GM19397 (cell line): ENCODE results near the gene PCNT.

Source experiments
- ATAC-seq: cut with Tn5 transposase; IDR thresholded peaks from one replicate; pipeline ENCODE4 v1.9.1; 2021; ENCODE audit warnings: mild to moderate bottlenecking, moderate library complexity; ENCODE audit not compliant: unreplicated experiment

The PCNT gene

GRCh38 chr21:46328151-46328550 is 4.2 kb downstream of the PCNT start:
- ATAC-seq: no peak

DNA sequence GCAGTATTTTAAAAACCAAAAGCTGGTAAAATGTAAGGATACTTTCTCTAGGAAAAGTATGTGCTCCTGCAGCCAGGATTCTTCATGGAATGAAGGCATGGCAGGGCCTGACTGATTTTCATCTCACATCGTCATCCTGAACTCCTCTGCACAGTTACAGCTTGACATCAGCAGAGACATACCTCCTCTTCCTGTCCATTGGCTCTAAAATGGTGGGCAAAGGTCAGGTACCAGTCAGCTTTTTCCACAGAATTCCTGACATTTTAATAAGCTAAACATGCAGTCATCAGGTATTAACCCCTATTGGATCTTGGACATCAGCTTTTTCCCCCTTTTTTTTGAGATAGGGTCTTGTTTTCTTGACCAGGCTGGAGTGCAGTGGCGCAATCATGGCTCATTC is 5.8 kb downstream of the PCNT start:
- ATAC-seq: no peak

DNA sequence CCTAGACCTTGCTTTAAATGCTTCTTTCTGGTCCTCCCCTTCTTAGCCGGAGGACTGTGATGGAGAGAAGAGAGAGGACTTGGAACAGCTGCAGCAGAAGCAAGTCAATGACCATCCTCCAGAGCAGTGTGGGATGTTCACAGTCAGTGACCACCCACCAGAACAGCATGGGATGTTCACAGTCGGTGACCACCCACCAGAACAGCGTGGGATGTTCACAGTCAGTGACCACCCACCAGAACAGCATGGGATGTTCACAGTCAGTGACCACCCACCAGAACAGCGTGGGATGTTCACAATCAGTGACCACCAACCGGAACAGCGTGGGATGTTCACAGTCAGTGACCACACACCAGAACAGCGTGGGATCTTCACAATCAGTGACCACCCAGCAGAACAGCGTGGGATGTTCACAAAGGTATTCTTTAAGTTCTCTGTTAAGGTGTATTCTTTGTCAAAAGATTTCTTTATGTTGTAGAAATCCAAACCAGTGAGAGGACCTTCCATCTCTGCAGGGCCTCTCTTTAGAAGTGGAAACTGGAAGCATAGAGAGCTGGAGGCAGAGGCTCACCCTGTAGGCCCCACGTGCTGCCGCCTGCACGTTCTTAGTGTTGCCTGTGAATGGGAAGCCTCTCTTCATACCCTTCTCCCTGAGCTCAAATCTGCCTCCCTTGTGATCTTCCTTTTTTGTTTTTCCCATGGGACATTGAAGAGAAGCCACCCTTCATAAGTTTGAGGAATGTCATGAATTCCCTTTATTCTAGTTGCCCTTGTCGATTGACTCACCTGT is 10.6 kb downstream of the PCNT start:
- no peak for ATAC-seq

DNA sequence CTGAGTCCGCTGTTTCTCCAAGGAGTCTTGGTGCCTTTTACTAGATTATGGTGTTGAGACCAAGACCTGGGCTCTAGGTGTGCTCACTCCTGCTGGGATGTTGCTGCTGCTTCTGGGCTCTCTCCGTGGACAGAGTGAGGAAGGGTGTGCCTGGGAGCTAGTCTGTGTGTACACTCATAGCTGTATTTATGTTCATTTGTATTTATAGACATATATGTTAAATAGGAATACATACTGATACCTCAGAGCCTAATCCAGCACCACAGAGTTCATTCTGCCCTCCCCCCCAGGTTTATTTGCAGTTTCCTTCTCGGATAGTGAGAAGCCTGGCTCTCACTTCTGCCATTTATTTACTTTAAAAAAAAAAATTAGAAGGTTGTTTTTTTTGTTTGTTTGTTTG is 12.6 kb downstream of the PCNT start:
- ATAC-seq: no peak

GRCh38 chr21:46340998-46341397 is 17.0 kb downstream of the PCNT start:
- ATAC-seq: no peak

GRCh38 chr21:46344219-46344915 is 20.4 kb downstream of the PCNT start:
- ATAC-seq: no peak

DNA sequence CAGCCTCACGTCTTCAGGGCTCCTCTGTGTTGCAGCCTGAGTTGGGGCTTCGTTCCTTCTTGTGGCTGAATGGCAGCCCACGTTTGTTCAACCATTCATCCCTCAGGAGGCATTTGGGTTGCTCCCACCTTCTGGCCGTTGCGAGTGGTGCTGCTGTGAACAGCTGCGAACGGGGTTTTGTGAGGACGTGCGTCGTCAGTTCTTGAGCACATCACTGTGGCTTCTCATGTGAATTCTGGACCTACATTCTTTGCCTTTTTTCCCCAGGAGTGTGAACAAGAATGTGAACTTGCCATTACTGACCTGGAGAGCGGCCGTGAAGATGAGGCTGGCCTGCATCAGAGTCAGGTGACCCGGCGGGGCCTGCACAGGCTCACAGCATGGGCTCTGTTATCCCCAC is 21.9 kb downstream of the PCNT start:
- no peak for ATAC-seq

DNA sequence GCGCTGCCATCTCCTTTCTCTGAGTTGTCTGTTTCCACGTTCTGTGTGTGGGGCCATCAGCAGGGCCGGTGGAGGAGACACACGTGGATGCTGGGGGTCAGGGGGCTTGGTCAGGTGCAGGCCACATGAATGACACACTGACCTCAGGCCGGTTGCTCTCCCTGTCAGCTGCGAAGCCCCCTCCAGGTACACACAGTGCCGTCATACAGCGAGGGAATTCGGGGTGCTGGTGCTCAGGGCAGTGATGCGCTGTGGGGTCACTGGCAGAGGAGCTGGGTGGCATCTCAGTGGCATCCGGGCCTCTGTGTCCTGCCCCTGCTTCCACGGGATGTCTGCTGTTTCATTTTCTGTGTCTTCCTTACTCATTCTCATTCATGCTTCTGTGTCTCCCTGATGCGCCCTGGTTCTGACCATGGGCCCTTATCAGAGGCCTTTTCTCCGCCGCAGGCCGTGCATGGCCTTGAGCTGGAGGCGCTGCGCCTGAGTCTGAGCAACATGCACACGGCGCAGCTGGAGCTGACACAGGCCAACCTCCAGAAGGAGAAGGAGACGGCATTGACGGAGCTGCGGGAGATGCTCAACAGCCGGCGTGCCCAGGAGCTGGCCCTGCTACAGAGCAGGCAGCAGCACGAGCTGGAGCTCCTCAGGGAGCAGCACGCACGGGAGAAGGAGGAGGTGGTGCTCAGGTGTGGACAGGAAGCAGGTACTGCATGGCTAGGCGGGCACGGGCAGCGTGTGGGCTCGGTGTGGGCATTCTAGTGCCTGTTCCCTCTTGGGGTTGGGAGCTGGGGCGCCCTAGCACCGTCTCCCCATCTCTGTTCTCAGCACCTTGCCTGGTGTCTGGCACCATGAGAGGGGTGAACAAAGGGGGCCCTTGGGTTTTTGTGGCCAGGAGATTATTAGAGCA is 22.6 kb downstream of the PCNT start:
- ATAC-seq: no peak

- no peak for ATAC-seq
These were observed 23.2 kb downstream of the PCNT start for GRCh38 chr21:46347203-46347550.

DNA sequence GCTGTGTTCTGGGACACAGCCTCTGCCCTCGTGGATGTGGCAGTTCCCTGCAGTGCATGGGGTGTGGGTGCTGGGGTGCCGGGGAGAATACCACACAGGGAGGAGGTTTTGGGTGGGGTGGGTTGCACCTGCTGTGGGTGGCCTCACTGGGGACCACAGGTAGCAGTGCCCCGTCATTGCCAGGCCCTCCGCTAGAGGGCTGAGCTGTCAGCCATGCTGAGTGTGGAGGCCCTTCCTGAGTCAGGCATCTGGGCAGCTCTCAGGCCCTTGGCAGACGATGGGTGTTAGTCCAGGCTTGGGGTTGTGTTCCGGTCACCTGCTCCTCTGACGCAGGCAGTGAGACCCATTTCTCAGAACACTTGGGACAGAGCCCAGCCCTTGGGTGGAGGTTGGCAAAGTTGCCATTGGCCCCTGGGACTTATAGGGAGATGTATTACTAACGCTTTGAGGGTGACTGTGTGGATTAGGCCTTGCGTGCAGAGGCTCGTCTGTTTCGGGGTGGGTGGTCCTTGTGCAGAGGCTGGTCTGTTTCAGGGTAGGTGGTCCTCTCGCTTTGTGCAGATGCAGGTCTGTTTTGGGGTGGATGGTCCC is 23.9 kb downstream of the PCNT start:
- ATAC-seq: no peak

DNA sequence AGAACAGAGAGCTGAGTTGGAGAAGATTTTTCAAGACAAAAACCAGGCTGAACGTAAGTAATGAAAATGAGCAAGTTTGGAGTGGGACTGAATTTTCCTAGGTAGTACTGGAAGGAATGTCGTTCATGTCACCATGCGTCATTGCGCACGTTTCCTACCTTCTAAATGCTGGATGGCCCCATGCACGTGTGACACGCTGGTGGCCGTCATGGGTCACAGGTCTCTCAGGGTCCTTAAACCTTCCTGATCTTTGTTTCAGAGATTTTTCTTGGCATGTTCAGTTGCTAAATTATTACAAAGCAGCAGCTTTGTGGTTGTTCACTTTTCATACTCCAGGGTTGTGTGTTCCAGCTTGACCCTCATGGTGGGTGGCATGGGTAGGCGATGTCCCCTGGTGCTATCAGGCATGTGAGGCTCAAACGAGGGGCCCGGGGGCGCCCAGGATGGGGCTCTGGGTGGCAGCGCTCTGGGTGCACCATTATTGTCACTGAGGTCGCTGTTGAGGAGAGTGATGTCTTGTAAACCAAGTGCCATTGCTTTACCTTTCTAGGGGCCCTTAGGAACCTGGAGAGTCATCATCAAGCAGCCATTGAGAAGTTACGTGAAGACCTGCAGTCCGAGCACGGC is 25.3 kb downstream of the PCNT start:
- ATAC-seq: no peak

- ATAC-seq: no peak
These were observed 26.6 kb downstream of the PCNT start for GRCh38 chr21:46350571-46350970.

DNA sequence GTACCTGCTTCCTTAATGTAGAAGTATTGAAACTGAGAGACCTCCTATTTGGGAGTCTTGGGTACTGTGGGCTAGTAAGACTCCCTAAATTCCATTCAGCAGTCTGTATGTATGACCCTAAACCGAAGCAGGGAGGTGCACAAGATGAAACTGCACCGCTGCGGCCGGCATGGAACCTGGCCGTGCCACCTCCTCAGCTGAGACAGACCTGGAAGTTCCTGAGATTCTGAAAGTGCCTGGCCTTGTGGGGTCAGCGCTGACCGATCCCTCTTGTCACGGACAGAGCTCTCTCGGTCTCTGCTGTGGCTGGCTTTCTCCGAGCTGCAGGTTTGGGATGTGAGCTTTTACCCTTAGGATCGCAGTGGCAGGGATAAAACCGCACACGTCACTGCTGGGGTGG is 27.0 kb downstream of the PCNT start:
- ATAC-seq: no peak

DNA sequence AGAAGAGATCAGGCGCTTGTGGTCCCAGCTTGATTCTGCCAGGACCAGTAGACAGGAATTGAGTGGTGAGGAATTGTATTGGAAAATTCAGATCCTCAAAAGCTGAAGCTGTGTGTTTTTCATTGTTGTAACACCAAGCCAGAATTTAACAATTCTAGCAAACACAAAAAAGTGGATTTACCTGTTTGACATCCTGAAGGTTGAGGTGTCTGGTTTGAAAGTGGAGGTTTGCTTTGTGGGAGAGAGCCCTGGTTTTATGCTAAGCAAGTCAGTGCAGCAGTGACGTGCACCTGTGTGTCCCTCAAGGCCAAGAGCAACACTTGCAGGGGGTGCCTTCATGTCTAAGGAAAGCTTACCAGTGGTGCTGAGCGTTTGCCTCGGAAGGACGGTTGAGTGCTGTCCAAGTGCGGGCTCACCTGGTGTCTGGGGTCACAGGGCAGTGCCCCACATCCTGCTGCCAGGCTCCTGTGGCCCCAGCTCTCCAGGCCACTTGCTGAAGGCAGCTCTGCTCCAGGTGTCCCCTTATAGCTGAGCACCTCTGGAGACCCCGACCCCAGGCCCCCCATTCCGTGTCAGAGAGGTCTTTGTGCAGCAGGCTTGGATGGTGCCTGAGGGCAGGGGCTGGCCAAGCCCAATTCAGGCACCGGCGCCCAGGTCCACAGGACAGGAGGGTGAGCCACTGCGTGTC is 27.7 kb downstream of the PCNT start:
- no peak for ATAC-seq

DNA sequence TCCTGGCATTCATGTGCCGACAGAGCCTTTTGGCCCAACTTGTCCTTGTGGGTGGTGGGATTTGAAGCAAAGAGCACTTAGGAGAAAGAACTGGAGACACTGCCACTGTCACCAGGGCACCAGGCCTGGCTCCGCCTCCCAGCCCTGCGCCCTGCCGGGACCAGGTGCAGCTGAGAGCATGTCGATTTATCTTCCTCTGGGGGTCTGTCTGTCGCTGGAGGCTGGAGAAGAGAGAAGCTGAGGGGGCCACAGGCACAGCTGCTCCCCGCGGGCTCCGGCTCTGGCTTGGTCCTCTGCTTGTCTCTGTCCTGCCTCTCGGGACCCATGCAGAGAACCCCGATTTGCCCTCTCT is 28.2 kb downstream of the PCNT start:
- ATAC-seq: no peak

GRCh38 chr21:46352913-46353312 is 29.0 kb downstream of the PCNT start:
- ATAC-seq: no peak

GRCh38 chr21:46354046-46354445 is 30.1 kb downstream of the PCNT start:
- ATAC-seq: no peak

DNA sequence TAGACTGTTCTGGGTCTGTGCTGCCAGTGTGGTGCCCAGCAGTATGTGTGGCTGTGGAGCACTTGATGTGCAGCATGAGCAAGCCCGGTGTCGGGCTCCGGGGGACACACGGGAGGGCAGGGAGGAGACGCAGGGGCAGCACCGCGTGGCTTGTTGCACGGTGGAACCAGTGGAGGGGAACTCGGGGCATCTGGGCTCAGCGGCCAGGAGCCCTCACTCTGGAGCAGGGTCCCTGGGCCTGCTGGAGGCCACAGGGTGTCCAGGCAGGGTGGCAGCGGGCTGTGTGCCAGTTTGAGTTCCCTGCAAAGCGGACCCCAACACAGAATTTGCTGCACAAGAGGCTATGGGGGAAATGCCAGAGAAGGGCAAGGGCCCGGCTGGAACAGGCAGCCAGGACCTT is 30.6 kb downstream of the PCNT start:
- ATAC-seq: no peak

DNA sequence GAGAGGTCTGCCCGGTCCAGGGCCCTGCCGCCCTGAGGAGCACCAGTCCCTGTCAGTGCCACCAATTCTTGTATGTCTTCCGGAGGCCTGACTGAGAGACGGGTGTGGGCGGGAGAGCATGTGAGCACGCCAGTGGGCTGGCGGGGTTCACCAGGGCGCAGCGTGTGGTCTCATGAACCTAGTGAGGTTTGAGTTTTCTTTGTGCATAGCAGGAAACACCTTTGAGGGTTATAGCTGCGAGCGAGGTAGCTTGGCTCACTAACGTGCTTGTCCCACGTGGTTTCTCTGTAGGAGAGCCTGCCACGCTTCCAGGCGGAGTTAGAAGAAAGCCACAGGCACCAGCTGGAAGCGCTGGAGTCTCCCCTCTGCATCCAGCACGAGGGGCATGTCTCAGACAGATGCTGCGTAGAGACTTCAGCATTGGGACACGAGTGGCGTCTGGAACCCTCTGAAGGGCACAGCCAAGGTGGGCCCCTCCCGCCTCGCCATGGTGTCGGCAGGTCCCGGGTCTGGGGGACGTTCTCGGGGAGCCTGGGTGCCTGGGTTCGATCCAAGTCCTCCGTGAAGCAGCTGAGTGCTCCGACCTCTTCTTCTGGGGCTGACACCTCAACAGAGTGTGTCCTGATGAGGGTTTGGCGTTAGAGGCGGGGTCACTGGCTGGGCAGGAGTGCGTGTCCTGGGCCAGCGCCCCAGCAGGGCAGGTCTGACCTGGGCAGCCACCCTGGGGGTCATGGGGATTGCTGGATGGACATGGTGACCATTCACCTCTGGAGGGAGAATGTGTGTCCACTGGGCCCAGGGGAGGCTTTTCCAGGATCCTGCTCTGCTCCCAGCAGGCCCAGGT is 31.4 kb downstream of the PCNT start:
- ATAC-seq: no peak

DNA sequence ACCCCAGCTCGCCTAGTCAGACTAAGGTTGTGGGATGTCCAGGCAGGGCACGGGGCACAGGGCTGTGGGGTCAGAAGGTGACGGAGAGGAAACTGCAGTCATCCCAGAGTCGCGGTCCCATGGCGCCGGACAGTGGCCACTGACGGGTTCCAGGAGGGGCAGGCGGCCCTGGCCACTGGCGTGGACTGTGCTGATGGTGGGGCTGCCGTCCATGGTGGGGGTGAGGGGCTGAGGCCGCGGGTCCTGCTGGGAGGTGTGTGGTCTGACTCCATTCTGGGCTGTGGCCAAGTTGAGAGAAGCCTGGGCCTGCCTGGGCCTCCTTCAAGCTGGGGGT is 32.0 kb downstream of the PCNT start:
- no peak for ATAC-seq
